HCEC 1CT (cell line): ENCODE measurements around the gene SEMA3E.
"Not testable (repeated sequence)": the region's sequence is repeated elsewhere in the genome, so short reads cannot be mapped to it uniquely, and the experiment has no call there.

ENCODE experiments used
- DNase-seq: peaks from one replicate; pipeline ENCODE4 v3.0.0-alpha.2; 2017

Gene SEMA3E

DNA sequence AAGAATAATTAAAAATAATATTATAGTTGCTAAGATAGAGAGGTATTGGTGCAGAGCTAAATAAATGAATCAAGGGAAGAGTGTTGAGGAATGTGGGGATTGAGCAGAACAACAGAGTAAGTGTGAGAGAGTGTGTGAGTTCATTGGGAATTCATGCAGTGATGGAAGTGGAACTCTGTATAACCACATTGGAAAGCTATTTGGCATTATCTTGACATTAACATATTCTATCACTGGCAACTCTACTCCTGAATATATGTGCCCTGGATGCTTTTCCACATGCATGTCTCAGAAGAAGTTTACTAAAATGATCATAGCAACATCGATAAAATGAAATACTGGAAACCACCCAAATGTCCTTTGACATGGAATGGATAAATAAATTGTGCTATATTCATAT, 164.1 kb downstream of the SEMA3E start:
- no peak for DNase-seq

DNA sequence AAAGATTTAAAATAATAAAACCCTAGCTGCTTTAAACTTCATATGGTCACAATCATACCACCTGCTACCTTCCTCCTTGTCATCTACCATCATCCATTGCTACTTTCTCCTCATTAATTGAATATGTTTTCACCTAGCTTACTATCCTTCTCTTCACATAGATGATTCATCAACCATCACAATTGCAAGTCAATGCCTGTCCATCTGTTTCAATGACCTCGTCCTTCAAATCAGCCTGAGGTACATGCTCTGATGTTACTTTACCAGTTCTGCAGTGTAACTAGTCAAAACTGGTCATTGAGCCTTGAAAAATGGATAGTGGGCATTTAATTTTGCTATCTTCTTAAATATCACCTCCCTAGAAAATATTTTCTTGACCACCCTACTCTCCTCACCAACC, 164.7 kb downstream of the SEMA3E start:
- DNase-seq, result no peak

DNA sequence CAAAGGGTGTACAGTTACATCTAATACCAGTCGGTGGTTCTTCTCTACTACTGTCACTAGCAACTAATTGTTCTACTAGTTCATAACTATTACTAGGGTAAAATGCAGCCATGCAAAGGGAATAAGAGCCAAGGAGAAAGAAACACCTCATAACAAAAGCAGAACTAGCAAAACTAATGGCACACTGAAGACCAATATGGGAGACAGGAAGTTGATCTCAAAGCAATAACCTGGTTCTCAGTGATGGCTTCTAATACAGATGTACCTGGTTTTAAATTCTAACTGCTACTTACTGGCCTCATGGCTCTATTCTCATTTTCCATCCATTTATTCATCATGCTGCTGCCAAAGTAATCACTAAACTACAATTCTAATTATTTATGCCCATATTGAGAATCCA, 170.3 kb downstream of the SEMA3E start:
- no peak for DNase-seq

DNA sequence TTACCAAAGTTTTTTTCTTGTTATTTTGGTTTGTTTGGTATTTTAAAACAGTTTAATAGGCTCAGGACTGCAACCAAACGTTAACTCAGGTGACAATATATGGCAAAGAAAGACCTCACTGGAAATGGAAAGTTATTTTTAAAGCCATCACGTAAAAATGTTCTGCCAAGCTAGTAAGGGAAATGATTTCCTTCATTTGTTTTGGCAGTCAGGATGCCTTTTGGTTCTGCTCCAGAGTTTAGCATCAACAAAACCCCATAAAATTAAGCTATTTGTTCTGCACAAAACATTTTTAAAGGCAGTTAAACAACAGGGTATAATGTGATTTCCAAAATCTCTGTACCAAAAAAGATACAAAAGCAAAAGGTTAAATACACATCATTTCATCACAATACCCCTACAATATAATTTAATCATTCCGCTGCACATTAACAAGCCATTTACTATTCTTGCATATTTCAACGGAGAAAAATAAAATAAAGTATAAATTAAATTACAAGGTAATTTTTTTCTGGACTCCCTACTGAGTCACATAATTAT, 172.4 kb downstream of the SEMA3E start:
- no peak for DNase-seq

DNA sequence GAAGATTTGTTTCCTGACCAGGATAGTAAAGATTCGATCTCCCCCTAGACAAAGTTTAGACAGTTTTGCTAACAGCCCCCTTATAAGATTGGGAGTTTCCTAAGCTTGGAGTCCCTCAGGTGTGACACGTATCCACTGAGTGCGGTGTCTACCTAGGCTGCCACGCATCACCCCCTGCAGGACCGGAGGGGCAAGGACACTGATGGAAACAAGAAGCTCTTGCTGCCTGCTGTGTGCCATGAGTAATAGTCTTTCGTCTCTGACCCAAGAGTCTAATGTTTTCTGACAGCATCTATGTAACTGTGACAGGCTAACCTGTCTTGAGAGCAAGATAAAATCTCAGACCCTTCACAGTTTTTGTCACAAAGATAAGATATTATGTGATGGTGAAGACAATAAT, 173.5 kb downstream of the SEMA3E start:
- DNase-seq, result no peak

DNA sequence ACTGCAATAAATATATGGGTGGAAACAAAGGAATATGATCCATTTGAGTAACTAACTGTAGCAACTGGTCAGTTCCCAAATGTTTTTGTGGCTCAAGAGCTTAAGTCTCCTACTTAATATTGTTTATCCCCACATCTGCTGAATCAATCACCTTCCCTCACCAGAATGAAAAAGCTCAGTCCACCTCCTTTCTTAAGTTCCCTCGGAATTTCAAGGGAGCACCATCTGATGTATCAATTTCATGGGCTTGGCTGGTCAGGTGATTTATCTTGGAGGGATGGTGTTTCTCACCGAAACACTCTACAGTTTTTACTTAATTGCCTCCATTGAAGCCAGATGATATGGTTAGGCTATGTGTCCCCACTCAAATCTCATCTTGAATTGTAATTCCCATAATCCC, 176.6 kb downstream of the SEMA3E start:
- DNase-seq, result no peak

DNA sequence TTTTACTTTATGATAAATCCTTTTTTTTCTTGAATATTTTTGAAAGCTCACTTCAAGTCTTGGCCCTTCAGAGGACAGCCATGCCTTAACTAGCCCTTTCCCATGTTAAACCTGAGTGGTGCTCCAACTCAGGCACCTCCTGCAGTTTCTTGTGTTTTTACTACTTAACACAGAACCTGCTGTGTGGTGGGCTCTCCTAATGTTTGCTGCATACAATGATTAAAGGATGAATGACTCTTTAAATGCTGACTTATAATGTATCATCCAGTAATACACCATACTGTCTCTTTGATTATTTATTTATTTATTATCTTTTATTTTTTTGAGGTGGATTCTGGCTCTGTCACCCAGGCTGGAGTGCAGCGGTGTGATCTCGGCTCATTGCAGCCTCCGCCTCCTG, 179.4 kb downstream of the SEMA3E start:
- DNase-seq, result no peak

DNA sequence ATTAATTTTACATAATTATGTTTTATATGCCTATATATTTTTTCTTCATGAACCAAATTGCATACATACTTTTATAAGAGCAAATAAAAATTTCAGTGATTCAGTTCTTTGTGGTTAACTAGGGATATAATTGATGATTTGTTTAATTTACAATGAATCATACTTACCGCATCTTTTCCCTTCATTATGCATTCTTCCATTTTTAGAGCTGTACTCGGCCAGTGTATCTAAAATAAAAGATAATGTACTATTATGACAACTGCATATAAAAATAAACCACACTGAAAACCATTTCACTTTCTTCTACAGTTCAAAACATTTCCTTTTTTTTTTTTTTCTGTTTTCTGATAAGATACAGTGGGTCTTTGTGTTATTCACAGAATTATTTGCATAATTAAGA, 179.9 kb downstream of the SEMA3E start:
- peak; percentile 86 for DNase-seq

DNA sequence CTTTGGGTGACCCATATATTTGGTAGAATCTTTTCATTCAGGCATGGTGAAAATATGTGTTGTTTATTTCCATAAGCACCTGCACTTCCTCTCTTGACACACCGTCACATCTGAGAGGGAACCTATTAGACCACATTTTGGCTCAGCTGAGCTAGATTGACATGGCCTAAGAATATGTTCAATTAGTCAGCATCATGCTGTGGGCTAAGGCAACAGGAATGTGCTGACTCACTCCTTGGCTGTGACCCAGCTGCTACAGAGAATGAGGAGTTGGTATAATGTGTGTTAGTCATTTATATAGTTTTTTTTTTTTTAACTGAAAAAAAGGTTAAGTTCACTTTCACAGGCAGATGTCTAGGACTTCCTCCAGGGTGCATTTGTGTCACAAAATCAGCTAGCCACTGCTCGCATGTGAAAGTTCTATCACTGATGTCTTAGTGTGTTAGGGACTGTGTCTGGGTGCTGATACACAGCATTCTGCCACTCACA, 180.6 kb downstream of the SEMA3E start:
- DNase-seq, result peak; percentile 96

DNA sequence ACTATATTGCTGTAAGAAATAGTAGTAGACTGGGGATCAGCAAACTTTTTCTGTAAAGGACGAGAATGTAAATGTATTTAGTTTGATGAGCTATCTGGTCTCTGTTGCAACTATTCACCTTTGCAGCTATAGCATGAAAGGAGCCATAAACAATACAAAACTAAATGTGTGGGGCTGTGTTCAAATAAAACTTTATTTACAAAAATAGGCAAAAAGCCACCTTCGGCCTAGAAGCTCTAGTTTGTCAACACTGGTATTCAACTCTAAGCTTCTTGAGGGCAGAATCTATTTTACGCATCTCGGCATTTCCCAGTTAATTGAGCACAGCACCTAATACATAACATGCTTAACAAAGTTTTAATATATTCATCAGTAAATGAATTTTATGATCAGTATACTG, 181.4 kb downstream of the SEMA3E start:
- no peak for DNase-seq

DNA sequence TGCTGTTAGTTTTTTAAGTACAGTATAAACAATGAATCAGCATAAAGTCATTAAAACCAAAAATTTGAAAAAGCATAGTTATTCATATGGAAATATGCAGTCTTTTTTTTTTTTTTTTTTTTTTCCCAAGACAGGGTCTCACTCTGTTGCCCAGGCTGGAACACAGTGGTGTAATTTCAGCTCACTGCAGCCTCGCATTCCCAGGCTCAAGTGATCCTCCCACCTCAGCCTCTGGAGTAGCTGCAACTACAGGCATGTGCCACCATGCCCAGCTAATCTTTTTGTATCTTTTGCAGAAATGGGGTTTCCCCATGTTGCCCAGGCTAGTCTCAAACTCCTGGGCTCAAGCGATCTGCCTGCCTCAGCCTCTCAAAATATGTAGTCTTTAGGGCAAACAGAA, 182.0 kb downstream of the SEMA3E start:
- no peak for DNase-seq

DNA sequence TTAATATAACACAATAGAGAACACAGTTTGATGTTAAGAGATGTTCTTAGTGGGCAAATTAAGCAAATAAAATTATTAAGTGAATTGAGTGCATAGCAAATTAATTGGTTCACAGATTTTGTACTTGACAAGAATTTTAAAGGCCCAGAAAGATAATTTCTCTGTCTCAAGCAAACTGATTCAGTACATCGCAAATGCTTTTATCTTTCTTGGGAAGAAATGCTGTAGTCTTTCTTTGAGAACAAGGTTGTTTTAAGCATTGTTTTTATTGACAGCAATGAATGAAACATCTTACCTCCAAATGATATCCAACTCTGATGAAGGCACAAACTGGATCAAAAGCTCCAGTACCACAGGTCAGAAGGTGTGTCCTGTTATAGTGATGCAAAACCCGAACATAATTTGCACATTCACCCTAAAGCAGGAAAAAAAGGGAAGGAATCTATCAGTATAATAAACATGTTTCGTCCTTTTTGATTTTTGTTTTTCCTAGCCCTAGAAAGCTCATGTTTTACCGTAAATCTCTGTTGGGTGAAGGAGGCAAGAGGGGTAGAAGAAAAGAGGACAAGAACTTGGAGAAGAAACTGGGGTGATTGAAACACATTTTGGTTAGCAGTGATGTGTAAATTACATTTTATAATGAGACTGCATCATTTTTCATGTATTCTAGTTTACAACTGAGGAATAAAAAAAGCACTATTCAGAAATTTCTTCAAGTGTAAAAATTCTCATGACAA, 182.6 kb downstream of the SEMA3E start:
- DNase-seq, result no peak

DNA sequence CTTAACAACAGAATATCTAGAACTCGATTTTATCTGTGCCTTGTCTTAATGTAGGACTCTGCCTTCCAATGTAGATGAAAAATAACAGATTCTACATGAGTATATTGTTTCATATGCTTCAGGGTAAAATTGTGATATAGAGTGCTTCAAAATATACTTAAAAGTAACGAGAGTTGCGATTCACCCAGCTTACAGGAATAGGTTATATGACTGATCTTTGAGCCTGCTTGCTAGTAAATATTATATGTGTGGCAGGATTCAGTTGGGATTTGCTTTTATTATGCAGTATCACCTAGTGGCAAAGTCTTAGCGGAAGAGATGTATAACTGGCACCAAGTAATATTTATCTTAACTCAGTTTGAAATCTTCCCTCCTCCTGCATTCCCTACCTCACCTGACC, 183.3 kb downstream of the SEMA3E start:
- no peak for DNase-seq

DNA sequence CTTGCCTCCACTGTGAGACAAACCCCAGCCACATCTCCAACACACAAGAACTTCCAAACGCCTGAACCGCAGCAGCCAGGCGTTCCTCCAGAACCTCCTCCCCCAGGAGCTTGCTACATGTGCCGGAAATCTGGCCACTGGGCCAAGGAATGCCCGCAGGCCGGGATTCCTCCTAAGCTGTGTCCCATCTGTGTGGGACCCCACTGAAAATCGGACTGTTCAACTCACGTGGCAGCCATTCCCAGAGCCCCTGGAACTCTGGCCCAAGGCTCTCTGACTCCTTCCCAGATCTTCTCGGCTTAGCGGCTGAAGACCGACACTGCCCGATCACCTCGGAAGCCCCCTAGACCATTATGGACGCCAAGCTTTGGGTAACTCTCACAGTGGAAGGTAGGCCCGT, 187.1 kb downstream of the SEMA3E start:
- not testable (repeated sequence) for DNase-seq

DNA sequence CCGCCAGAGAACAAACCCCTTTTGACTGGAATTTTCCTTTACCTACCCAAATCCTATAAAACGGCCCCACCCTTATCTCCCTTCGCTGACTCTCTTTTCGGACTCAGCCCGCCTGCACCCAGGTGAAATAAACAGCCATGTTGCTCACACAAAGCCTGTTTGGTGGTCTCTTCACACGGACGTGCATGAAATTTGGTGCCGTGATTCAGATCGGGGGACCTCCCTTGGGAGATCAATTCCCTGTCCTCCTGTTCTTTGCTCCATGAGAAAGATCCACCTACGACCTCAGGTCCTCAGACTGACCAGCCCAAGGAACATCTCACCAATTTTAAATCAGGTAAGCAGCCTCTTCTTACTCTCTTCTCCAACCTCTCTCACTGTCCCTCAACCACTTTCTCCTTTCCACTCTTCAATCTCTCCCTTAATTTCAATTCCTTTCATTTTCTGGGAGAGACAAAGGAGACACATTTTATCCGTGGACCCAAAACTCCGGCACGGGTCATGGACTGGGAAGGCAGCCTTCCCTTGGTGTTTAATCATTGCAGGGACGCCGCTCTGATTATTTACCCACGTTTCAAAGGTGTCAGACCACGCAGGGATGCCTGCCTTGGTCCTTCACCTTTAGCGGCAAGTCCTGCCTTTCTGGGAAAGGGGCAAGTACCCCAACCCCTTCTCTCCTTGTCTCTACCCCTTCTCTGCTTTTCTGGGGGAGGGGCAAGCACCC, 188.8 kb downstream of the SEMA3E start:
- not testable (repeated sequence) for DNase-seq

DNA sequence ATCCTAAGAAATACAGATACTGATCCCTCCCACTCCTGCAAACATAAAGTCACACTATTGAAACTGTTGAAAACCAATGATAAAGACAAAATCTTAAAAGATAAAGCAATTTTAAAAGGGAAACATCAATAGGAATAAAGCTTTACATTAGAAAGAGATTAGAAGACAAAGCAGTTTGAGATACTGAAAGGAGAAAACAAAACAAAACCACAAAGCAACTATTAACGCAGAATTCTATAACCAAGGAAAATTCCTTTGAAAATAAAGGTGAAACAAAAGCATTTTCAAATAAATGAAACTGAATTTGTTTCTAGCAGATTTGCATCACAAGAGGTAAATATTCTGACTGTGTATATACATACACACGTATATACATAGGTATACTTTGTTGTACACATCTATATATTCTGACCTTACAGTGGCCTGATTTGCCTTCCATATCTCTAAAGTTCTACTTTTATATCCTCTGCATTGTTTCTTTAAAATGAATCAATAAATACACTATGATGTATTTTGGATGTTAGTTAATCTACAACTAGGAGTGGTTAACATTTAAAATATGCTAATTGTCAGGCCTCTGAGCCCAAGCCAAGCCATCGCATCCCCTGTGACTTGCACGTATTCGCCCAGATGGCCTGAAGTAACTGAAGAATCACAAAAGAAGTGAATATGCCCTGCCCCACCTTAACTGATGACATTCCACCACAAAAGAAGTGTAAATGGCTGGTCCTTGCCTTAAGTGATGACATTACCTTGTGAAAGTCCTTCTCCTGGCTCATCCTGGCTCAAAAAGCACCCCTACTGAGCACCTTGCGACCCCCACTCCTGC, 189.6 kb downstream of the SEMA3E start:
- not testable (repeated sequence) for DNase-seq

DNA sequence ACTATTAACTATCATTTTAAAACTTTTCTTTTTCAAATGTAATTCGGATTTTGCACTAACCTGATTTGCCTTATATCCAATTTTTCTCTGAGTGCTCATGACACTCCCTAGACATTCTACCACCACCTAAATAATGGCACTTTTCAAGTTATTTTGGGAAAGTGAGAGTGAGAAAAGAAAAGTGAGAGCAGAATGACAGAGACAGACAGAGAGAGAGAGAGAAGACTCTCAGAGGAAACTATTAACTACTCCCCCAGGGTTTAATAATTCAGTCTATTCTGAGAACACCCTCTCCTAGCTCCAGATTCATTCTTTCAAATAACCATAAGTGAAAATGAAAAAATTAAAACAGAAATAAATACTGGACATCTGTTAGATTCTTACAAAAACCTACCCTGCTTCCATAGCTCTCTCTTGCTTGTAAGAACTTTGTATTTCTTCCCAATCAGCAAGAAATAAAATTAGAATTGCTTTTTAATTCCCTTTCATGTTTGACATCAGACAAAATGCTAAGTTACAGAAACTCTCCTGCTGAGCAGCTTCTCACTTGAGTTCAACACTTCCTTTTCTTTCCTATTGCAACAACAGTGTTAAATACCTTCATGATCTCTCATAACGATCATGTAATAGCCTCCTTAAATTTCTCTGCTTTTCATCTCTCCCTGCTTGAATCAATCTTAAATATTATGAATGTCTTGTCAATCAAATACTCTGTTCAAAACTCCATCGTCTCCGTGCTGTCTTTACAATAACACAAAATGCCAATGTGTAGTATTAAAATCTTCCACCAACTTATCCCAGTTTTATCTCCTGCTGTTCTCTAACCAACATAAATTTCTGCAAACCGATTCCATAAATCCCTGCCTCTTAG, 191.7 kb downstream of the SEMA3E start:
- peak; percentile 24 for DNase-seq

DNA sequence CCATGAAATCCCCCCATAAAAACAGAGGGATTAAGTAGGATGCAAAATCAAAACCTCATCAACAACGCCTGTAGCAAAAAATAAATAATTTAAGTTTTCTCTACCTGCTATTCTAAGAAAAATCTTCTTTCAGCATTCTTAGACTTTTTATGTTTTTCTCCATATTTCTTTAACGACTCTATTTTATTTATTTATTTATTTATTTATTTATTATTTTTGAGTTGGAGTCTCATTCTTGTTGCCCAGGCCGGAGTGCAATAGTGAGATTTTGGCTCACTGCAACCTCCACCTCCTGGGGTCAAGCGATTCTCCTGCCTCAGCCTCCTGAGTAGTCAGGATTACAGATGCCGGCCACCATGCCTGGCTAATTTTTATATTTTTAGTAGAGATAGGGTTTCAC, 192.5 kb downstream of the SEMA3E start:
- no peak for DNase-seq

DNA sequence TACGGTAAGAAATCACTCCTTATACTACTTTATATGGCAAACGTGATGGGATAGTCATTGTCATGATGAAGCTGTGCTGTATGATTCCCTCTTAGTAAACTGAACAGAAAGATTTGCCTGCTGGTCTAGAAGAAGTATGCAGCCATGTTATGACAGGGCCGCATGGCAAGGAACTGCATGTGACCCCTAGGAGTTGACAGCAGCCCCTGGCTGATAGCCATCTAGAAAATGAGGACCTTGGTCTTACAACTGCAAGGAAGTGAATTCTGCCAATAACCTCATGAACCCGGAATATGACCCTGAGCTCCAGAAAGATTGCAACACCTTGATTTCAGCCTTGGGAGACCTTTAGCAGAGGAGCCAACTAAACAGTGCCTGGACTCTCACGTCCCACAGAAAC, 193.3 kb downstream of the SEMA3E start:
- no peak for DNase-seq

DNA sequence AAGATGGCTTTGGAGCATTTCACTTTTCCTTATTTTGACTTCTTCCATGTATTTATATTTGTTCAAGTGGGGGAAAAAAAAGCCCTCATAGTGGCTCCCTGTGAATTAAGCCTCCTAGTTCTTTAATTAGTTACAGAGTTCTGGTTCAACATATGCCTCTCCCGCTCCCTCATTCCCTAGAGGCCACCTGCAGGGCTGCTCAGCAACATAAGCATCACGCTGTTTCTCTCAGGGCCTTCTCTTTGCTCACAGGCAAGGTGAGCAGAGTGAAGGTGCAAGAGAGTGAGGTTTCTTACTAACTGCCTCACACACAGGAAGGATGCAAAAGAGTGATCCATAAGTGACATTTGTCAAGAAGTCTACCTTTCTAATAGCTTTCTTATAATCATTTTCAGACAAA, 196.7 kb downstream of the SEMA3E start:
- no peak for DNase-seq

DNA sequence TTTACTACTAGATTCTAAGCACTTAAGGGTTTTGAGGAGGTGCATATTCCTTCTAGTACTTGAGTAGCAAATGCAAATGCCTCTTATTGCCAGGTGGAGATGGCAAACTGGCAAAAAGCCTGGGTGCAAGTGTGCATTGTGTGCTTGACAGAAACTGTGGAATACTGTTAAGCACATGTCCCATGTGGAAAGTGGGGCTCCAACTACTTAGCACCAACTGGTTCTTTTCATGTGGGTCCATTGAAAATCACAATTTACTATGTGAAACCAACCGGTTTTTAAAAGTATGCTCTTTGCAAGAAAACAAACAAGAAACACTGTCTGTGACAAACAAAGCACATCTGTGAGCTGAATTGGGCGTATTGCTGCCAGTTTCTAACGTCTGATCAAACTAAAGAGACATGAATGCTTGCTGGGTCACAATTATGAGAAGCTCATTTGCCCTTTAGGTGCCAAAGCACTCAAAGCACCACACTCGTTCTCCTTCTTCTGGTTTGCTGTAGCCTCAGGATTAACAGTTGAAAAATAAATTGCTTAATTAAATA, 197.4 kb downstream of the SEMA3E start:
- no peak for DNase-seq

DNA sequence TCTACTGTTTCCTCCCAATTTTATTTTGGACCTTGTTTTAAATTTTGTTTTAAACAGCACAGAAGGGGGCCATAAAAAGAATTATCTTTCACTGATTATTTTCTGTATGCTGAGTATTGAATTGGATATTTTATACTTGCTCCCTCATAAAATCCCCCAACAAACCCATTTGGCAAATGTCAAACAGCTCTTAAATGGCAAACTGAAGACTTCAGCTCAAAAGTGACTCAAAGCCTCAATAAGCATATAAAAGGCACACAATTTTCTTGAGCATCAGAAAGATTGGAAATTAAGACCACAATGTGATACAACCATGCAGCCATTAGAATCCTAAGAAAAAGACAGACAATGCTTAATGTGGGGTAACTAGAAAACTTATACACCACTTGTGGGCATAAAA, 199.2 kb downstream of the SEMA3E start:
- DNase-seq, result no peak
